MM.1S (cell line): ENCODE measurements around the gene MYRIP.

Source experiments
- EZH2phosphoT487 ChIP-seq: fragments of 300-600 bp; sonication (generic); IDR thresholded peaks from 2 replicates; pipeline ENCODE4 v1.6.1; 2018; ENCODE audit warnings: antibody characterized with exemption, low read length
- TF ChIP-seq, protein P1 (sequence below): fragments of 300-600 bp; sonication (generic); IDR thresholded peaks from 2 replicates; pipeline ENCODE4 v1.5.1; 2016; ENCODE audit warnings: antibody characterized with exemption, low read length, mixed read lengths

DNA sequence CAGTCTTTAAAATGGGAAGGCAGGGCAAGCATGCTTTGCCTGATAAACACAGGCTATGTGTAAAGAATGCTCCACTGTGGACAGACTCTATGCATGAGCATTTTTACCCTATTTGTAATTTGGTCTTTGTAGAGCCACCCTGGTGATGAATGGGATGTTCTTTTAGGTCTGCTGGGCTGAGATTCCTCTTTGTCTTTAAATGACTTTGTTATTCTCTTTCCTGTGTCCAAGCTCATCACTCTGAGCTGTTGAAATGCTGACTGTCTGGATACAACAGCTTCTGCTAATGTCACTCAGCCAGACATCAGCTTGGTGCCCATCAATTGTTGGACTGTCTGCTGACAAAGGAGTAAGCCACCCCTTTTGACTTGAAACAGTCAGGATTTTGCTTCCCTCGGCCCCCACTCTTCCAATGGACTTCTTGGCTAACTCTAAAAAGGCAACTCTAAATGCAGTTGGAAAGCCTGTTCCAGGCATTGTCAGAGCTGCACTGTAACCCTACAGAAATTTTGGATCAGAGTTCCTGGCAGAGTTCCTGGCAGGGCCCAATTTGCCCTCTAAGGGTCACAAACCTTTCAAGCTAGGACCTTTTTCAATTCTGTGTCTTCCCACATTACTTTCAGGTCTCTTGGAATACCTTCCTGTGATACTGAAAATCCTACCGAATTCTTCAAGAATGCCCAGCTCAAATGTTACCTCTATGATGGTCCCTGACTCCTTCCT, 459.6 kb downstream of the MYRIP start:
- TF ChIP-seq, protein P1, sequence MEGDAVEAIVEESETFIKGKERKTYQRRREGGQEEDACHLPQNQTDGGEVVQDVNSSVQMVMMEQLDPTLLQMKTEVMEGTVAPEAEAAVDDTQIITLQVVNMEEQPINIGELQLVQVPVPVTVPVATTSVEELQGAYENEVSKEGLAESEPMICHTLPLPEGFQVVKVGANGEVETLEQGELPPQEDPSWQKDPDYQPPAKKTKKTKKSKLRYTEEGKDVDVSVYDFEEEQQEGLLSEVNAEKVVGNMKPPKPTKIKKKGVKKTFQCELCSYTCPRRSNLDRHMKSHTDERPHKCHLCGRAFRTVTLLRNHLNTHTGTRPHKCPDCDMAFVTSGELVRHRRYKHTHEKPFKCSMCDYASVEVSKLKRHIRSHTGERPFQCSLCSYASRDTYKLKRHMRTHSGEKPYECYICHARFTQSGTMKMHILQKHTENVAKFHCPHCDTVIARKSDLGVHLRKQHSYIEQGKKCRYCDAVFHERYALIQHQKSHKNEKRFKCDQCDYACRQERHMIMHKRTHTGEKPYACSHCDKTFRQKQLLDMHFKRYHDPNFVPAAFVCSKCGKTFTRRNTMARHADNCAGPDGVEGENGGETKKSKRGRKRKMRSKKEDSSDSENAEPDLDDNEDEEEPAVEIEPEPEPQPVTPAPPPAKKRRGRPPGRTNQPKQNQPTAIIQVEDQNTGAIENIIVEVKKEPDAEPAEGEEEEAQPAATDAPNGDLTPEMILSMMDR: no peak
- TF ChIP-seq EZH2phosphoT487: no peak
